OCI-LY7 (cell line): ENCODE measurements around the gene NRG4. TPM values are rescaled to one million over a fixed set of nuclear protein-coding genes. Genes with fewer than 3 reads are reported as not detected.

ENCODE experiments used
- BruUV-seq: library from RNA; stranded (reverse); fragments of 400-500 nt; replicated peaks from 2 replicates; lab custom pipeline; 2021; lab: Mats Ljungman, UMichigan
- CTCF ChIA-PET: fragments of 300-600 bp; sonication (Branson Sonifier 250); formaldehyde crosslinking; loops from one replicate; lab custom pipeline; 2022; ENCODE audit warnings: antibody characterized with exemption; ENCODE audit not compliant: unreplicated experiment; lab: Charles Lee
- POLR2A ChIA-PET: fragments of 300-600 bp; sonication (Branson Sonifier 250); formaldehyde crosslinking; loops from one replicate; lab custom pipeline; 2022; ENCODE audit warnings: antibody characterized with exemption; lab: Charles Lee
- DNase-seq: peaks from one replicate; pipeline ENCODE4 v3.0.0-alpha.2; 2015; ENCODE audit warnings: low spot score
- H2AFZ ChIP-seq: fragments of 200-600 bp; sonication (generic), shearing (Covaris generic); 2 replicates; pipeline ENCODE4 v1.6.1; 2014; ENCODE audit warnings: mild to moderate bottlenecking, antibody characterized with exemption, low read length, moderate library complexity
- H3K27ac ChIP-seq: fragments of 200-600 bp; sonication (generic); 2 replicates; pipeline ENCODE4 v1.5.1; 2014; ENCODE audit warnings: mixed run types, low read depth, mild to moderate bottlenecking, moderate library complexity, low read length, inconsistent platforms; ENCODE audit not compliant: poor library complexity, severe bottlenecking
- H3K36me3 ChIP-seq: fragments of 200-600 bp; sonication (generic); 2 replicates; pipeline ENCODE4 v1.6.1; 2014; ENCODE audit warnings: mild to moderate bottlenecking, antibody characterized with exemption, low read length, moderate library complexity, mixed read lengths; ENCODE audit not compliant: insufficient read depth
- H3K4me1 ChIP-seq: fragments of 200-600 bp; sonication (generic); 2 replicates; pipeline ENCODE4 v1.5.1; 2014; ENCODE audit warnings: mild to moderate bottlenecking, low read length; ENCODE audit not compliant: insufficient read depth, poor library complexity, severe bottlenecking
- H3K4me2 ChIP-seq: fragments of 200-600 bp; sonication (generic); 2 replicates; pipeline ENCODE4 v1.6.1; 2014; ENCODE audit warnings: mild to moderate bottlenecking, low read length
- H3K4me3 ChIP-seq: fragments of 200-600 bp; sonication (generic); 2 replicates; pipeline ENCODE4 v1.5.1; 2014; ENCODE audit warnings: mild to moderate bottlenecking, low read depth, low read length; ENCODE audit not compliant: poor library complexity, severe bottlenecking
- H3K79me2 ChIP-seq: fragments of 200-600 bp; sonication (generic); 2 replicates; pipeline ENCODE4 v1.6.1; 2016; ENCODE audit warnings: low read depth, mild to moderate bottlenecking, low read length, moderate library complexity, mixed read lengths; ENCODE audit not compliant: insufficient read depth
- H3K9me2 ChIP-seq: fragments of 200-600 bp; sonication (generic); 2 replicates; pipeline ENCODE4 v1.6.1; 2016; ENCODE audit warnings: mild to moderate bottlenecking, low read length, mixed read lengths; ENCODE audit not compliant: insufficient read depth
- H3K9me3 ChIP-seq: fragments of 200-600 bp; sonication (generic); 2 replicates; pipeline ENCODE4 v1.6.1; 2014; ENCODE audit warnings: mild to moderate bottlenecking, mixed run types, low read length, mixed read lengths
- H4K20me1 ChIP-seq: fragments of 200-600 bp; sonication (generic); 2 replicates; pipeline ENCODE4 v1.6.1; 2014; ENCODE audit warnings: mild to moderate bottlenecking, antibody characterized with exemption, low read length, moderate library complexity, mixed read lengths; ENCODE audit not compliant: insufficient read depth
- CTCF ChIP-seq: fragments of 200-600 bp; sonication (generic); conservative IDR thresholded peaks from 2 replicates; pipeline ENCODE4 v1.5.1; 2014; ENCODE audit warnings: mild to moderate bottlenecking, antibody characterized with exemption, low read length, moderate library complexity, mixed read lengths
- EZH2phosphoT487 ChIP-seq: fragments of 200-600 bp; sonication (generic); IDR thresholded peaks from 2 replicates; pipeline ENCODE4 v1.6.1; 2018; ENCODE audit warnings: low read depth, borderline replicate concordance, mild to moderate bottlenecking, mixed run types, antibody characterized with exemption, low read length, moderate library complexity, mixed read lengths
- intact Hi-C: fragments of 100-400 bp; cut with micrococcal nuclease; formaldehyde crosslinking; loops from one replicate; pipeline ENCODE4 v1.10.0; 2022; ENCODE audit not compliant: unreplicated experiment
- total RNA-seq, 2 experiments: library from RNA; depleted of rRNA in 1 of 2; stranded (reverse); fragments of >200 nt in 1 of 2; shearing (Covaris generic) in 1 of 2; gene quantifications; 2 replicates each; pipeline ENCODE4 v1.2.3, GENCODE V29; 2014 to 2022

NRG4 gene
- total RNA-seq, 2 experiments from 2014 or later: not detected

GRCh38 chr15:75966073-75966472 is 46.2 kb downstream of the NRG4 start:
- no peaks in the 10 kb centered on the region for H3K4me1 ChIP-seq
- no peak for DNase-seq
- no peak overlapping the region for H3K4me2 ChIP-seq
- no peaks in the 10 kb centered on the region for H3K79me2 ChIP-seq
- H3K9me3 ChIP-seq: no peaks in the 10 kb centered on the region
- TF ChIP-seq EZH2phosphoT487 (no peak), CTCF (no peak)
- H3K36me3 ChIP-seq: no peaks in the 10 kb centered on the region
- no TSS peak for BruUV-seq
- H4K20me1 ChIP-seq: no peaks in the 10 kb centered on the region
- H3K9me2 ChIP-seq: no peaks in the 10 kb centered on the region
- H3K27ac ChIP-seq: no peak overlapping the region
- intact Hi-C loops: no loop called here
- H3K4me3 ChIP-seq: no peak overlapping the region
- ChIA-PET POLR2A (no interaction called here), CTCF (no interaction called here)
- H2AFZ ChIP-seq: no peak overlapping the region

- Histone ChIP-seq H4K20me1 (no peaks in the 10 kb centered on the region; the same call in 1 of the 2 replicates), H3K27ac (no peak overlapping the region), H3K9me2 (no peaks in the 10 kb centered on the region), H3K4me2 (no peak overlapping the region), H3K79me2 (no peaks in the 10 kb centered on the region), H3K4me1 (no peaks in the 10 kb centered on the region), H3K36me3 (no peaks in the 10 kb centered on the region), H2AFZ (no peak overlapping the region), H3K4me3 (no peak overlapping the region), H3K9me3 (no peaks in the 10 kb centered on the region)
- ChIA-PET CTCF (no interaction called here), POLR2A (interaction anchor here (1.0 kb wide), 1 partner anchor 23 kb away, joined by 3 read pairs; no protein-coding TSS in a partner anchor)
- no TSS peak for BruUV-seq
- no peak for DNase-seq
- no peak for TF ChIP-seq CTCF
- TF ChIP-seq EZH2phosphoT487: no peak
- intact Hi-C loops: no loop called here
Measured at GRCh38 chr15:75961331-75961730, 50.9 kb downstream of the NRG4 start.

- no peaks in the 10 kb centered on the region for H3K4me1 ChIP-seq
- H3K36me3 ChIP-seq: no peaks in the 10 kb centered on the region
- TF ChIP-seq EZH2phosphoT487 (no peak), CTCF (no peak)
- BruUV-seq: no TSS peak
- H3K9me2 ChIP-seq: no peaks in the 10 kb centered on the region
- no peak for DNase-seq
- no peaks in the 10 kb centered on the region; the same call in 1 of the 2 replicates for H4K20me1 ChIP-seq
- no peak overlapping the region for H3K4me3 ChIP-seq
- H2AFZ ChIP-seq: no peak overlapping the region
- H3K79me2 ChIP-seq: no peaks in the 10 kb centered on the region
- CTCF ChIA-PET: no interaction called here
- H3K9me3 ChIP-seq: no peaks in the 10 kb centered on the region
- POLR2A ChIA-PET: no interaction called here
- intact Hi-C loops: no loop called here
- no peak overlapping the region for H3K27ac ChIP-seq
- H3K4me2 ChIP-seq: no peak overlapping the region
Measured at GRCh38 chr15:75955720-75956119, 56.5 kb downstream of the NRG4 start.
